GM12874 (cell line): ENCODE data around the gene PTPN14.

ENCODE experiments used
- CTCF ChIP-seq: IDR thresholded peaks from 2 replicates; pipeline ENCODE4 v1.5.1; 2011; ENCODE audit warnings: low read depth, mild to moderate bottlenecking, control low read depth, low read length, moderate library complexity; ENCODE audit not compliant: insufficient read depth

Gene PTPN14

DNA sequence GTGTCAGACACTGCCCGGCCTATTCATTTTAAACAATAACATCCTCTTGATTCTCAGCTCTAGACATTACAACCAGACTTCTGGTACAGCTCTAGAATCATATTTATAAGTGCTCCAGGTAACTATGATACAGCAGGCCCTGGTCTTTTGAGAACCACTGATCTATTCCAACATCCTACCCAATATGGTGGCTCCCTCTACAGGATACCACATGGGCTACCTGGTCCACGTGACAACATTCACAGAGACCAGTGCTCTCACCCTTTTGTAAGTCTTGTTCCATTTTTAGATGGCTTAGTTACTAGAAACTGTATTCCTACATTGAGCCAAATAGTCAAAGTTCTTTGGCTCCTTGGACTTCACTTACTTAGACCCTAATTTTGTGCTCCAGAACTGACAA is 102.9 kb downstream of the PTPN14 start:
- TF ChIP-seq CTCF, result no peak

- TF ChIP-seq CTCF, result no peak
Observed at GRCh38 chr1:214447557-214447871, 103.9 kb downstream of the PTPN14 start.

GRCh38 chr1:214446772-214447556 is 104.4 kb downstream of the PTPN14 start:
- TF ChIP-seq CTCF, result no peak

DNA sequence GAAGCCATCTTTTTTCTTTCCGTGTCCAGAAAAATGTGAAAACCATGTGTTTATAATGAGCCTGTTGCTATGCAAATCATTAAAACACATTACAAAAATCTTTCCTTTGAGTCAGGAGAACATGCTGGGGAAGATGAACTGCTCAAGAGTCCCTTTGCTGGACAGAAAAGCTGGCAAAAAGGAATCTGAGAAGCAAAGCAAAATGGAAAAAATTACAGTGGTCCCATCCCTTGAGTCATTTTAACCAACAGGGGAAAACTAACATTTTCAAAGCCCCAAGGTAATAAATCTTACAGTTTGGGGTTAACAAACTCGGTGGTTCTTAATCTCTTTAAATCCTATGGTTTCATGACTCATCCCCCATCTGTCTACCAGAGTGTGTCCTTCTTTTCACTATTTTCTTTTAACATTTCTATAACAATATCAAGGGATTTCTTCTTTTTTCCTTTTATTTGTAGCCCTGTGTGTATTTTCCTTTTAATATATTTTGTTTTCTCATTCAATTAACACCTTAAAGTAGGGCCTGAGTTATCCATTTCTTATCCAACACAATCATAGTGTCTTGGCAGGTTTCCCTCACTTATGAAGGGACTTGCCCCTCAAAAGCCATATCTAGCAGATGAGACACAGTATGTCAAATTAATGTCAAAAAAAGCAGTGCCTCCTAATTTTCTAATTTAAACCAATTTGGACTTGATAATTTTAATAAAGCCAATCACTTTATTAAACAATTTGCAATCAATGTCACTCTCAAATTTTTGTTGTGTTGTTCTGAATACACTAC is 105.4 kb downstream of the PTPN14 start:
- no peak for TF ChIP-seq CTCF

DNA sequence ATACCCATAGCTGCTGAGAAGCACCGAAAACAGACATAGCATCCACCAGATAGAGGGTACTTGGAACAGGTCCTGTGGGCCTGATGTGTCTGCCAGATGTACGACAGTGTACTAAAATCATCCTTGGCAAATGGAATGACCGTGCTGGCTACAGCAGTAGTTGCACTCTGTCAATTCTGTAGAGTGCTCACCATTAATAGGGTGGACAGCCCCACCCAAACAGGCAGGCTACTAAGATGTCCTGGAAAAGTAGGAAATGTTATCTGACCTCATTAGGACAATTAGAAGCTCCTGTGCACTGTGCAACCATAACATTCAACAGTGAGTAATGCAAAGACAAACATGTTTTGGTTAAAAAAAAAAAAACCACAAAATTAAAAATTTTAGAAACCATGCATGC is 106.2 kb downstream of the PTPN14 start:
- no peak for TF ChIP-seq CTCF

DNA sequence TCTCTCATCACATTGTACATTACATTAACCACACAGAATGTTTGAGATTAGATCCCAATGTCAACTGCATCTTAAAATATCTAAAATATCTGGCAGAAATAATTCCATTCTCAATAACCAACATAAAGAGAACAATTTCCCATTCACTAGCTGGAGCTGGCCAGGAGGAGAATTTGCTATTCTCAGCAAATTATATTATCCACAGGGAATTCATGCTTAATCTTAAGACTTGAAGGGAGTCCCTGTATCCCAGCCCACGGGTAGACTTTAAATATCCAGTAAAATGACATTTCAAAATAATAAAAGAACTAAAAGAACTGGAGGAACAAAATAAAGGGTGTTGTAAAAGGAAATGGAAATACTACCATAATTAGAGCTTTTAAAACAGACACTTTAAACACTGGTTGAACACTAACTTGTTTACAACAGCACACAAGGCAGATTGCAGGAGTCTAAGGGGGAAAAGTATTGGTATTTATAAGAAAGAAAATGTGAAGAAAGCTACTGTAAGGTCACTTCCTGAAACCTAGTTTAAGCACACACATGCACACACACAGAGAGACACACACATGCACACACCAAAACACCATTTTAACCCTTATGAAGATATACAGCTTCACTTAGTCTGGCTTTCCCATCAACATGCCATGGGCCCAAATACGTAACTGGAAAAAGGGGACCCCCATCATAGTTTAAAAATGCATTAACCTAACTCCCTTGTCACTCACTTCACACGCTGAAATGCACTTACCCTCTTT is 107.0 kb downstream of the PTPN14 start:
- TF ChIP-seq CTCF, result no peak

- no peak for TF ChIP-seq CTCF
Observed at GRCh38 chr1:214441119-214441518, 110.3 kb downstream of the PTPN14 start.
